Cerebellar cortex (tissue), 1 donor: ENCODE data around the gene SART1.
"Not testable (repeated sequence)": the region's sequence is repeated elsewhere in the genome, so short reads cannot be mapped to it uniquely, and the experiment has no call there.

Experiments
- DNase-seq: peaks from one replicate; pipeline ENCODE4 v3.0.0-alpha.2; 2015; ENCODE audit warnings: low spot score

SART1 gene

DNA sequence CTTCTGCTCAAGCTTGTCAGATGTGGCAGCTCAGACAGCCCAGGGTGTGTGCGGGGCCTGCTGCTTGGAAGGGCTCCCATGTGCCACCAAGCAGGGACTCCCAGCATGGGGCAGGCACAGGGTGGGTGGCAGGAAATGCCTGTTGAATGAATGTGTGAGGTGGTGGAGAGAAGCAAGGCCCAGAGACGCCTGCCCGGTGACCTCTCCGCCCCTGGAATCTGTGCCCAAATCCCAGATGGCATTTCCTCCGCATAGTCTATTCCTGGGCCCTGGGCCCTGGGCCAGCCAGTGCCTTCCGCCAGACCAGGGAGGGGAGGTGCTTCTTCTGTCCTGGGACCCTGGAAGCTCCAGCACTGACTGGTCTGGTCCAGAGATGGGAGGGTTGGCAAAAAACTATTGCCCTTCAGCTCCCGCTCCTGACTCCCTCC, 53.9 kb downstream of the SART1 start:
- peak; percentile 46 for DNase-seq

GRCh38 chr11:66015936-66016792, 54.6 kb downstream of the SART1 start:
- DNase-seq: no peak

DNA sequence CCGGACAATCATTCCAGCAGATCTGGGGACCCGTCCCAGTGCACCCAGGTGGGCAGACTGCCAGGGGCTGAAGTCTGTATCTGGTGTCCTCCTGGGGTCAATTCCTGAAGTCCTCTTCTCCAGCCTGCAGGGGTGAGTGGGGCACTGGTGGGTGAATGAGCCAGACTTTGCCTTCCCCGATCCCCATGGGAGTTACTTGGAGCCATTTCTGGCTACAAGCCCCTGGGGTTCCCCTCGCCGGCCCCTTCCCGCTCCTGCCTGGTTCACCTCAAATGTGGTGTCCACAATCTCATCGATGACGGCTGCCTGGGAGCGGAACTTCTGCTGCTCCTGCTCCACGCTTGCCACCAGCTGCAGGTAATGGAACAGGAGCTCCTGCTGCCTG, 55.3 kb downstream of the SART1 start:
- DNase-seq: no peak

- DNase-seq: no peak
Measured at GRCh38 chr11:66017321-66017720, 55.8 kb downstream of the SART1 start.

GRCh38 chr11:66020212-66020611, 58.7 kb downstream of the SART1 start:
- DNase-seq: no peak

GRCh38 chr11:66020618-66021357, 59.3 kb downstream of the SART1 start:
- DNase-seq: no peak

DNA sequence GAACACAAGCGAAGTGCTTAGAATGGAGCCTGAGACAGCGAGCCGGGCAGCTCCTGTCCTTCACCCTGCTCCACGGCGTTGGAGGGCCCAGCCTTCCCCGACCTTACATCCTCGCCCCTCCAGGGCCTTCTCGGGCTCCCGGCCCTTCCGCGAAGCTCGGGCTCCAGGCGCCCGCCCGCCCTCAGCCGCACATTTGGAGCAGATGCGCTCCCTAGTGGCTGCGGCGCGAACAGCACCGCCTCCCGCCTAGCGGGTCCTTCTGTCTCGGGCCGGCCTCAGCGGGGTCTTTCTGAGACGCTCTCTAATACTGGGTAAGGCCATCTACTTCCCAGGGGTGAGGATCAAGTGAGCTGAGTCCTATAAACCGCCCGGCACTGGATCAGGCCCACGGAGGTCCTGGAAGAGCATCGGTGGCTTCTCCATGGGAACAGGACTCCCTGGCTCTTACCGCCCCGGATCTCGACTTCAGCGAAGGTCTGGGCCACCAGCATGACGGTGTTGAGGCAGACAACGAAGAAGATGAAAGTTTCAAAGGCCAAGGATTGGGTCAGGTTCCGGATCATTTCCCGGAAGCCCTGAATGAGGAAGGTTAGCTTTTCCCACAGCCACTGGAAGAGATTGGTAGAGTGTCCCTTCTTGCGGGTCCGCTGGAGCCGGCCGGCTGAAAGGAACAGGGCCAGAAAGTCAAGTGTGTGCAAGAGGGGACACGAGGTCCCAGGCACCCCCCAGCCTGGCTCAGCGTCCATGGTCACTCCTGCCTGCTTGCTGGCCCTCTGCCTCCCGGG, 61.1 kb downstream of the SART1 start:
- DNase-seq: peak; percentile 62

DNA sequence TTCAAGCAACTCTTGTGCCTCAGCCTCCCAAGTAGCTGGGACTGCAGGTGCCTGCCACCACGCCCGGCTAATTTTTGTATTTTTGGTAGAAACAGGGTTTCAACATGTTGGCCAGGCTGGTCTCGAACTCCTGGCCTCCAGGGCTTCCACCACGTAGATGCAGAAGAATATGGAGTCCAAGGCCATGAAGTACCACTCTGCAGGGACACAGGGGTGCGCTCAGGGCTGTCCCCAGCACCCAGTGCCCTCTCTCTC, 61.6 kb downstream of the SART1 start:
- not testable (repeated sequence) for DNase-seq

DNA sequence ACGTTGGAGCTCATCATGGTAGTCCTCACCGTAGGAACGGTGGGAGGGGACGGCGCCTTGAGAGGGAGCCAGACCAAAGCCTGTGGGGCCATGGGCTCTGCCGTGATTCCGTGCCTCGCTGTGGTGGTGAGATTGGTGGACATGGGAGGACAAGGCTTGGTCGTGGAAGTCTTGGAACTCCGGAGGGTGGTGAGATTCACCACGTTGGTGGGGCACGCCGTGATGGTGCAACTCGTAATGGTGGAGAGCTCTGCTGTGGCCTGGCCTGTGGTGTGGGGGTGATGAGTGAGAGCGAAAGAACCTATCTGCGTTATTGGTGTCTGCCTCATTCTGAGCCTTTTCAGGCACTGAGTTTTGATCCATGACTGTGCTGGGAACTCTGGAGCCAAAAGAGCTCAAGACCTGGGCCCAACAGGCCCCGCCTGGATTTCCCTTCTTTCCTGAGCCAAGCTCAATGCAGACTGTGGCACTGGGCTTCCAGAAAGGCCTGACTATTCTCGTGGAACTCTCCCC, 64.5 kb downstream of the SART1 start, which contains the start of gene CATSPER1:
TSS of gene CATSPER1 (minus strand) at position 463 of the 513 bp plus-strand sequence. CDS start at position 363, 100 bp downstream.
- no peak for DNase-seq
